ENCODE data around the gene CTNND2. TPM values are rescaled to one million over a fixed set of nuclear protein-coding genes. Genes with fewer than 3 reads are reported as not detected.

Gene CTNND2
- total RNA-seq, 1 donor from 2014 or later = not detected

GRCh38 chr5:11588803-11589202 is 315.4 kb downstream of the CTNND2 start:
- no peak for DNase-seq (ENCODE audit: low spot score)
- Mint-ChIP-seq H3K4me3 (ENCODE audit: low read depth) (no peak overlapping the region), H3K9me3 (no peaks in the 10 kb centered on the region), H3K4me1 (ENCODE audit: low read depth) (no peaks in the 10 kb centered on the region), H3K27ac (no peak overlapping the region), H3K27me3 (ENCODE audit: low read depth) (no peaks in the 10 kb centered on the region), H3K36me3 (ENCODE audit: low read depth) (no peaks in the 10 kb centered on the region)
- intact Hi-C loops (cut with micrococcal nuclease) = no loop called here

GRCh38 chr5:11584017-11584416 is 320.2 kb downstream of the CTNND2 start:
- Mint-ChIP-seq H3K9me3 (no peaks in the 10 kb centered on the region), H3K27me3 (ENCODE audit: low read depth) (no peaks in the 10 kb centered on the region), H3K4me1 (ENCODE audit: low read depth) (no peaks in the 10 kb centered on the region), H3K4me3 (ENCODE audit: low read depth) (no peak overlapping the region), H3K27ac (no peak overlapping the region), H3K36me3 (ENCODE audit: low read depth) (no peaks in the 10 kb centered on the region)
- intact Hi-C loops (cut with micrococcal nuclease) = no loop called here
- DNase-seq (ENCODE audit: low spot score) = no peak

- no peak for DNase-seq (ENCODE audit: low spot score)
- intact Hi-C loops (cut with micrococcal nuclease) = no loop called here
- Mint-ChIP-seq H3K36me3 (ENCODE audit: low read depth) (no peaks in the 10 kb centered on the region), H3K9me3 (no peaks in the 10 kb centered on the region), H3K4me1 (ENCODE audit: low read depth) (no peaks in the 10 kb centered on the region), H3K4me3 (ENCODE audit: low read depth) (no peak overlapping the region), H3K27ac (no peak overlapping the region), H3K27me3 (ENCODE audit: low read depth) (no peaks in the 10 kb centered on the region)
Observed at GRCh38 chr5:11579351-11579750, 324.9 kb downstream of the CTNND2 start.

GRCh38 chr5:11574787-11575186 is 329.5 kb downstream of the CTNND2 start:
- intact Hi-C loops (cut with micrococcal nuclease) = no loop called here
- H3K4me3 Mint-ChIP-seq (ENCODE audit: low read depth) = no peak overlapping the region
- no peaks in the 10 kb centered on the region for H3K36me3 Mint-ChIP-seq (ENCODE audit: low read depth)
- no peaks in the 10 kb centered on the region for H3K27me3 Mint-ChIP-seq (ENCODE audit: low read depth)
- no peaks in the 10 kb centered on the region for H3K4me1 Mint-ChIP-seq (ENCODE audit: low read depth)
- H3K27ac Mint-ChIP-seq = no peak overlapping the region
- H3K9me3 Mint-ChIP-seq = no peaks in the 10 kb centered on the region
- DNase-seq (ENCODE audit: low spot score) = no peak

GRCh38 chr5:11573140-11573992 is 330.9 kb downstream of the CTNND2 start:
- Mint-ChIP-seq H3K9me3 (no peaks in the 10 kb centered on the region), H3K27me3 (ENCODE audit: low read depth) (no peaks in the 10 kb centered on the region), H3K4me1 (ENCODE audit: low read depth) (no peaks in the 10 kb centered on the region), H3K4me3 (ENCODE audit: low read depth) (no peak overlapping the region), H3K36me3 (ENCODE audit: low read depth) (no peaks in the 10 kb centered on the region), H3K27ac (no peak overlapping the region)
- no peak for DNase-seq (ENCODE audit: low spot score)
- intact Hi-C loops (cut with micrococcal nuclease) = no loop called here

GRCh38 chr5:11564706-11565105 is 339.5 kb downstream of the CTNND2 start:
- H3K36me3 Mint-ChIP-seq (ENCODE audit: low read depth) = no peaks in the 10 kb centered on the region

GRCh38 chr5:11563822-11564221 is 340.4 kb downstream of the CTNND2 start:
- Mint-ChIP-seq H3K9me3 (no peaks in the 10 kb centered on the region), H3K4me1 (ENCODE audit: low read depth) (no peaks in the 10 kb centered on the region), H3K27ac (no peak overlapping the region), H3K36me3 (ENCODE audit: low read depth) (no peaks in the 10 kb centered on the region), H3K4me3 (ENCODE audit: low read depth) (no peak overlapping the region), H3K27me3 (ENCODE audit: low read depth) (no peaks in the 10 kb centered on the region)
- no peak for DNase-seq (ENCODE audit: low spot score)
- intact Hi-C loops (cut with micrococcal nuclease) = no loop called here

More at GRCh38 chr5:11564706-11565105, 339.5 kb downstream of the CTNND2 start:
- H3K27me3 Mint-ChIP-seq (ENCODE audit: low read depth) = no peaks in the 10 kb centered on the region
- DNase-seq (ENCODE audit: low spot score) = no peak
- no peak overlapping the region for H3K4me3 Mint-ChIP-seq (ENCODE audit: low read depth)
- H3K4me1 Mint-ChIP-seq (ENCODE audit: low read depth) = no peaks in the 10 kb centered on the region
- H3K9me3 Mint-ChIP-seq = no peaks in the 10 kb centered on the region
- no peak overlapping the region for H3K27ac Mint-ChIP-seq
- intact Hi-C loops (cut with micrococcal nuclease) = no loop called here

- intact Hi-C loops (cut with micrococcal nuclease) = no loop called here
- Mint-ChIP-seq H3K36me3 (ENCODE audit: low read depth) (no peaks in the 10 kb centered on the region), H3K27me3 (ENCODE audit: low read depth) (no peaks in the 10 kb centered on the region), H3K4me3 (ENCODE audit: low read depth) (no peak overlapping the region), H3K9me3 (no peaks in the 10 kb centered on the region), H3K27ac (no peak overlapping the region), H3K4me1 (ENCODE audit: low read depth) (no peaks in the 10 kb centered on the region)
- DNase-seq (ENCODE audit: low spot score) = no peak
Observed at GRCh38 chr5:11560915-11561697, 343.1 kb downstream of the CTNND2 start.

- Mint-ChIP-seq H3K27me3 (ENCODE audit: low read depth) (no peaks in the 10 kb centered on the region), H3K4me3 (ENCODE audit: low read depth) (no peak overlapping the region), H3K9me3 (no peaks in the 10 kb centered on the region), H3K4me1 (ENCODE audit: low read depth) (no peaks in the 10 kb centered on the region), H3K36me3 (ENCODE audit: low read depth) (no peaks in the 10 kb centered on the region), H3K27ac (no peak overlapping the region)
- no peak for DNase-seq (ENCODE audit: low spot score)
- intact Hi-C loops (cut with micrococcal nuclease) = no loop called here
Observed at GRCh38 chr5:11557063-11557462, 347.2 kb downstream of the CTNND2 start.

GRCh38 chr5:11555171-11555570 is 349.1 kb downstream of the CTNND2 start:
- Mint-ChIP-seq H3K4me1 (ENCODE audit: low read depth) (no peaks in the 10 kb centered on the region), H3K27me3 (ENCODE audit: low read depth) (no peaks in the 10 kb centered on the region), H3K9me3 (no peaks in the 10 kb centered on the region), H3K36me3 (ENCODE audit: low read depth) (no peaks in the 10 kb centered on the region), H3K27ac (no peak overlapping the region), H3K4me3 (ENCODE audit: low read depth) (no peak overlapping the region)
- DNase-seq (ENCODE audit: low spot score) = no peak
- intact Hi-C loops (cut with micrococcal nuclease) = no loop called here

GRCh38 chr5:11547730-11548129 is 356.5 kb downstream of the CTNND2 start:
- no peaks in the 10 kb centered on the region for H3K9me3 Mint-ChIP-seq
- H3K4me3 Mint-ChIP-seq (ENCODE audit: low read depth) = no peak overlapping the region
- H3K27me3 Mint-ChIP-seq (ENCODE audit: low read depth) = no peaks in the 10 kb centered on the region
- H3K36me3 Mint-ChIP-seq (ENCODE audit: low read depth) = no peaks in the 10 kb centered on the region
- intact Hi-C loops (cut with micrococcal nuclease) = no loop called here
- no peak overlapping the region for H3K27ac Mint-ChIP-seq
- H3K4me1 Mint-ChIP-seq (ENCODE audit: low read depth) = no peaks in the 10 kb centered on the region
- no peak for DNase-seq (ENCODE audit: low spot score)

GRCh38 chr5:11547140-11547539 is 357.1 kb downstream of the CTNND2 start:
- Mint-ChIP-seq H3K27me3 (ENCODE audit: low read depth) (no peaks in the 10 kb centered on the region), H3K4me3 (ENCODE audit: low read depth) (no peak overlapping the region), H3K36me3 (ENCODE audit: low read depth) (no peaks in the 10 kb centered on the region), H3K27ac (no peak overlapping the region), H3K9me3 (no peaks in the 10 kb centered on the region), H3K4me1 (ENCODE audit: low read depth) (no peaks in the 10 kb centered on the region)
- intact Hi-C loops (cut with micrococcal nuclease) = no loop called here
- no peak for DNase-seq (ENCODE audit: low spot score)

GRCh38 chr5:11540112-11540511 is 364.1 kb downstream of the CTNND2 start:
- Mint-ChIP-seq H3K4me1 (ENCODE audit: low read depth) (no peaks in the 10 kb centered on the region), H3K27me3 (ENCODE audit: low read depth) (no peaks in the 10 kb centered on the region), H3K4me3 (ENCODE audit: low read depth) (no peak overlapping the region), H3K9me3 (no peaks in the 10 kb centered on the region), H3K36me3 (ENCODE audit: low read depth) (no peaks in the 10 kb centered on the region), H3K27ac (no peak overlapping the region)
- DNase-seq (ENCODE audit: low spot score) = no peak
- intact Hi-C loops (cut with micrococcal nuclease) = no loop called here

Measured in activated T-helper 2 cell treated with anti-CD3 and anti-CD28 coated beads, Interferon-gamma antibody, Interleukin-2, Interleukin-4, amounts not matched to agents 10 μg/mL and 5 μg/mL and 100 μg/mL, durations not matched to agents 14 hours and 24 hours and 36 hours (primary cell).